HEK293 (cell line): ENCODE results near the gene RYR2.

Source experiments
- CTCF ChIA-PET: fragments of 350-600 bp; formaldehyde crosslinking; extraction: SDS; loops from one replicate; lab custom pipeline; 2021; ENCODE audit warnings: antibody characterized with exemption; lab: Yijun Ruan, JAX
- POLR2A ChIA-PET: fragments of 300-600 bp; formaldehyde crosslinking; extraction: SDS; loops from one replicate; lab custom pipeline; 2020; ENCODE audit warnings: antibody characterized with exemption, inconsistent platforms; lab: Yijun Ruan, JAX
- H3K27ac ChIP-seq: fragments of 200-500 bp; sonication (Bioruptor generic); 2 replicates; pipeline ENCODE4 v1.5.1; 2014; ENCODE audit warnings: low read depth, low read length, control low read depth, inconsistent platforms; ENCODE audit errors: extremely low read depth
- H3K36me3 ChIP-seq, 2 experiments: fragments of 200-500 bp in 1 of 2; sonication (Bioruptor generic) in 1 of 2; 1 replicate in 1 of 2; 2 replicates in 1 of 2; pipeline ENCODE4 v1.5.1; 2014 to 2017; ENCODE audit warnings: inconsistent platforms in 2 of 2, low read length in 2 of 2; ENCODE audit not compliant: control insufficient read depth in 2 of 2, insufficient read depth in 1 of 2
- H3K4me1 ChIP-seq: fragments of 200-500 bp; sonication (Bioruptor generic); 2 replicates; pipeline ENCODE4 v1.5.1; 2014; ENCODE audit warnings: mild to moderate bottlenecking, low read length, inconsistent platforms; ENCODE audit not compliant: control insufficient read depth, insufficient read depth
- H3K4me3 ChIP-seq: 2 replicates; pipeline ENCODE4 v1.5.1; 2011; ENCODE audit warnings: low read depth, mild to moderate bottlenecking, control low read depth, low read length, moderate library complexity
- H3K9me3 ChIP-seq: fragments of 200-500 bp; sonication (Bioruptor generic); 2 replicates; pipeline ENCODE4 v1.5.1; 2014; ENCODE audit warnings: low read depth, low read length, inconsistent platforms; ENCODE audit not compliant: control insufficient read depth, insufficient read depth
- EGR2 ChIP-seq: fragments of 450-650 bp; formaldehyde crosslinking; IDR thresholded peaks from 2 replicates; pipeline ENCODE4 v1.5.1; 2016; ENCODE audit warnings: low read depth, missing biosample characterization, missing genetic modification characterization
- IKZF3 ChIP-seq: fragments of 450-650 bp; IDR thresholded peaks from 2 replicates; pipeline ENCODE4 v1.5.0; 2018; ENCODE audit warnings: missing biosample characterization, mild to moderate bottlenecking, missing genetic modification characterization, moderate library complexity
- KLF9 ChIP-seq: fragments of 450-650 bp; formaldehyde crosslinking; IDR thresholded peaks from 2 replicates; pipeline ENCODE4 v1.5.1; 2016; ENCODE audit warnings: missing biosample characterization, missing genetic modification characterization, low read depth
- PBX3 ChIP-seq: sonication (generic); formaldehyde crosslinking; IDR thresholded peaks from 2 replicates; pipeline ENCODE4 v1.8.1; 2022; ENCODE audit warnings: mild to moderate bottlenecking, moderate library complexity, missing genetic modification reagents
- TRIM28 ChIP-seq: IDR thresholded peaks from 2 replicates; pipeline ENCODE4 v1.6.1; 2011; ENCODE audit warnings: low read length, control low read depth, borderline replicate concordance
- YY1 ChIP-seq: fragments of 450-650 bp; formaldehyde crosslinking; IDR thresholded peaks from 2 replicates; pipeline ENCODE4 v1.5.1; 2018; ENCODE audit warnings: missing biosample characterization, missing genetic modification characterization
- ZBTB21 ChIP-seq: fragments of 450-650 bp; formaldehyde crosslinking; IDR thresholded peaks from 2 replicates; pipeline ENCODE4 v1.5.1; 2017; ENCODE audit warnings: missing biosample characterization, missing genetic modification characterization
- ZBTB7A ChIP-seq: fragments of 450-650 bp; formaldehyde crosslinking; IDR thresholded peaks from 2 replicates; pipeline ENCODE4 v1.5.1; 2016; ENCODE audit warnings: low read depth, missing biosample characterization, missing genetic modification characterization
- ZFP3 ChIP-seq: fragments of 450-650 bp; formaldehyde crosslinking; IDR thresholded peaks from 2 replicates; pipeline ENCODE4 v1.5.1; 2016; ENCODE audit warnings: low read depth, missing biosample characterization, missing genetic modification characterization
- ZIC2 ChIP-seq: fragments of 450-650 bp; formaldehyde crosslinking; IDR thresholded peaks from 2 replicates; pipeline ENCODE4 v1.5.1; 2016; ENCODE audit warnings: missing biosample characterization, missing genetic modification characterization
- ZNF112 ChIP-seq: fragments of 450-650 bp; formaldehyde crosslinking; IDR thresholded peaks from 2 replicates; pipeline ENCODE4 v1.5.0; 2017; ENCODE audit warnings: missing biosample characterization, missing genetic modification characterization
- ZNF114 ChIP-seq: fragments of 450-650 bp; formaldehyde crosslinking; IDR thresholded peaks from 2 replicates; pipeline ENCODE4 v1.5.0; 2017; ENCODE audit warnings: missing biosample characterization, missing genetic modification characterization
- ZNF146 ChIP-seq: fragments of 450-650 bp; formaldehyde crosslinking; IDR thresholded peaks from 2 replicates; pipeline ENCODE4 v1.5.1; 2016; ENCODE audit warnings: missing biosample characterization, missing genetic modification characterization
- ZNF2 ChIP-seq: fragments of 450-650 bp; formaldehyde crosslinking; IDR thresholded peaks from 2 replicates; pipeline ENCODE4 v1.5.1; 2016; ENCODE audit warnings: missing biosample characterization, missing genetic modification characterization
- ZNF214 ChIP-seq: fragments of 450-650 bp; formaldehyde crosslinking; IDR thresholded peaks from 2 replicates; pipeline ENCODE4 v1.5.1; 2017; ENCODE audit warnings: missing biosample characterization, mild to moderate bottlenecking, missing genetic modification characterization, borderline replicate concordance
- ZNF223 ChIP-seq: fragments of 450-650 bp; formaldehyde crosslinking; IDR thresholded peaks from 2 replicates; pipeline ENCODE4 v1.5.1; 2016; ENCODE audit warnings: missing biosample characterization, missing genetic modification characterization
- ZNF280D ChIP-seq: fragments of 450-650 bp; formaldehyde crosslinking; IDR thresholded peaks from 2 replicates; pipeline ENCODE4 v1.5.1; 2016; ENCODE audit warnings: missing biosample characterization, missing genetic modification characterization
- ZNF433 ChIP-seq: fragments of 450-650 bp; formaldehyde crosslinking; IDR thresholded peaks from 2 replicates; pipeline ENCODE4 v1.5.1; 2016; ENCODE audit warnings: missing biosample characterization, missing genetic modification characterization, low read depth
- ZNF488 ChIP-seq: fragments of 450-650 bp; formaldehyde crosslinking; IDR thresholded peaks from 2 replicates; pipeline ENCODE4 v1.5.1; 2016; ENCODE audit warnings: missing biosample characterization, missing genetic modification characterization
- ZNF513 ChIP-seq: fragments of 450-650 bp; IDR thresholded peaks from 2 replicates; pipeline ENCODE4 v1.5.1; 2018; ENCODE audit warnings: missing biosample characterization, missing genetic modification characterization
- ZNF549 ChIP-seq: fragments of 450-650 bp; IDR thresholded peaks from 2 replicates; pipeline ENCODE4 v1.5.1; 2018; ENCODE audit warnings: missing biosample characterization, missing genetic modification characterization, mild to moderate bottlenecking, inconsistent platforms, moderate library complexity
- ZNF670 ChIP-seq: fragments of 450-650 bp; formaldehyde crosslinking; IDR thresholded peaks from 2 replicates; pipeline ENCODE4 v1.5.1; 2016; ENCODE audit warnings: missing biosample characterization, missing genetic modification characterization, low read depth
- ZNF677 ChIP-seq: fragments of 450-650 bp; IDR thresholded peaks from 2 replicates; pipeline ENCODE4 v1.5.0; 2018; ENCODE audit warnings: missing biosample characterization, mild to moderate bottlenecking, missing genetic modification characterization, moderate library complexity
- ZNF701 ChIP-seq: fragments of 450-650 bp; formaldehyde crosslinking; IDR thresholded peaks from 2 replicates; pipeline ENCODE4 v1.5.1; 2016; ENCODE audit warnings: missing biosample characterization, missing genetic modification characterization
- ZNF776 ChIP-seq: fragments of 450-650 bp; formaldehyde crosslinking; IDR thresholded peaks from 2 replicates; pipeline ENCODE4 v1.5.0; 2017; ENCODE audit warnings: missing biosample characterization, missing genetic modification characterization, borderline replicate concordance
- ZNF785 ChIP-seq: fragments of 450-650 bp; formaldehyde crosslinking; IDR thresholded peaks from 2 replicates; pipeline ENCODE4 v1.5.1; 2016; ENCODE audit warnings: missing biosample characterization, missing genetic modification characterization
- ZNF830 ChIP-seq: fragments of 450-650 bp; IDR thresholded peaks from 2 replicates; pipeline ENCODE4 v1.5.0; 2018; ENCODE audit warnings: missing biosample characterization, missing genetic modification characterization, low read depth, mild to moderate bottlenecking, moderate library complexity
- ZSCAN23 ChIP-seq: fragments of 450-650 bp; formaldehyde crosslinking; IDR thresholded peaks from 2 replicates; pipeline ENCODE4 v1.5.1; 2016; ENCODE audit warnings: missing biosample characterization, missing genetic modification characterization
- TF ChIP-seq, protein P1 (sequence below): fragments of 450-650 bp; formaldehyde crosslinking; IDR thresholded peaks from 2 replicates; pipeline ENCODE4 v1.5.1; 2016; ENCODE audit warnings: missing biosample characterization, missing genetic modification characterization
- TF ChIP-seq, protein P2 (sequence below): IDR thresholded peaks from 2 replicates; pipeline ENCODE4 v1.6.1; 2011; ENCODE audit warnings: mild to moderate bottlenecking, low read depth, low read length, borderline replicate concordance

The RYR2 gene

DNA sequence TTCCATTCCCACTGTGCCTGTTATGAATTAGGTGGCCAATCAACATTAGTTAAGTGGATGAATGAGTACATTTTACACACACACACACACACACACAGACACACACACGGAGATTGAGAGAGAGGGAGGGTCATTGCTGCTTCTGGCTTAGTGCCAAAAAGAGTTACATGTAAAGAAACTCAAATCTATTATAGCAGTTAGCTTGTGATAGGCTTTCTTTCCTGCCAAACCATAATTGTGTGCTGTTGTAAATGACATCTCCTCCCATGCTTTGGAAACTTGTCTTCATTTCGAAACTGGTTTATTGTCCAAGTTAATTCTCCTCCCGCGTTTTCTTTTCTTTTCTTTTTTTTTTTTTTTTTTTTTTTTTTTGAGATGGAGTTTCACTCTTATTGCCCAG lies 36.3 kb upstream of the RYR2 start:
- Histone ChIP-seq H3K36me3 (no peaks in the 10 kb centered on the region), H3K4me1 (no peaks in the 10 kb centered on the region), H3K9me3 (no peaks in the 10 kb centered on the region), H3K4me3 (no peak overlapping the region), H3K27ac (no peak overlapping the region)
- POLR2A ChIA-PET = no interaction called here
- CTCF ChIA-PET = interaction anchor here (0.6 to 0.8 kb wide), 2 partner anchors 36 to 372 kb away, joined by 3 read pairs; partner anchors contain the start of gene RYR2
- TF ChIP-seq ZNF670 (tag by site-specific recombination) (no peak), ZBTB7A (tag by site-specific recombination) (no peak), ZNF488 (tag by site-specific recombination) (no peak), PBX3 (CRISPR knock-in tag) (no peak), ZNF830 (tag by site-specific recombination) (no peak), ZNF146 (no peak), ZNF513 (tag by site-specific recombination) (no peak), ZNF549 (tag by site-specific recombination) (peak; percentile 52; the same call in 1 of the 2 replicates), ZSCAN23 (tag by site-specific recombination) (no peak), IKZF3 (tag by site-specific recombination) (no peak), ZNF223 (tag by site-specific recombination) (no peak), EGR2 (tag by site-specific recombination) (no peak), ZNF280D (tag by site-specific recombination) (no peak), ZNF2 (tag by site-specific recombination) (no peak), YY1 (no peak), ZNF701 (tag by site-specific recombination) (no peak), KLF9 (tag by site-specific recombination) (no peak), ZNF433 (tag by site-specific recombination) (no peak), ZNF785 (no peak), ZIC2 (tag by site-specific recombination) (no peak), ZFP3 (tag by site-specific recombination) (no peak), TRIM28 (no peak), ZNF677 (tag by site-specific recombination) (0 out of 2 replicates have a peak, but pooled peaks have one; percentile 48), ZBTB21 (tag by site-specific recombination) (no peak), ZNF112 (peak; percentile 81), ZNF214 (tag by site-specific recombination) (no peak), ZNF776 (tag by site-specific recombination) (peak; percentile 89; the same call in 1 of the 2 replicates), ZNF114 (tag by site-specific recombination) (no peak)
- TF ChIP-seq, protein P1, sequence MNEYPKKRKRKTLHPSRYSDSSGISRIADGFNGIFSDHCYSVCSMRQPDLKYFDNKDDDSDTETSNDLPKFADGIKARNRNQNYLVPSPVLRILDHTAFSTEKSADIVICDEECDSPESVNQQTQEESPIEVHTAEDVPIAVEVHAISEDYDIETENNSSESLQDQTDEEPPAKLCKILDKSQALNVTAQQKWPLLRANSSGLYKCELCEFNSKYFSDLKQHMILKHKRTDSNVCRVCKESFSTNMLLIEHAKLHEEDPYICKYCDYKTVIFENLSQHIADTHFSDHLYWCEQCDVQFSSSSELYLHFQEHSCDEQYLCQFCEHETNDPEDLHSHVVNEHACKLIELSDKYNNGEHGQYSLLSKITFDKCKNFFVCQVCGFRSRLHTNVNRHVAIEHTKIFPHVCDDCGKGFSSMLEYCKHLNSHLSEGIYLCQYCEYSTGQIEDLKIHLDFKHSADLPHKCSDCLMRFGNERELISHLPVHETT = no peak
- TF ChIP-seq, protein P2, sequence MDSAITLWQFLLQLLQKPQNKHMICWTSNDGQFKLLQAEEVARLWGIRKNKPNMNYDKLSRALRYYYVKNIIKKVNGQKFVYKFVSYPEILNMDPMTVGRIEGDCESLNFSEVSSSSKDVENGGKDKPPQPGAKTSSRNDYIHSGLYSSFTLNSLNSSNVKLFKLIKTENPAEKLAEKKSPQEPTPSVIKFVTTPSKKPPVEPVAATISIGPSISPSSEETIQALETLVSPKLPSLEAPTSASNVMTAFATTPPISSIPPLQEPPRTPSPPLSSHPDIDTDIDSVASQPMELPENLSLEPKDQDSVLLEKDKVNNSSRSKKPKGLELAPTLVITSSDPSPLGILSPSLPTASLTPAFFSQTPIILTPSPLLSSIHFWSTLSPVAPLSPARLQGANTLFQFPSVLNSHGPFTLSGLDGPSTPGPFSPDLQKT = no peak
